Peyer's patch (tissue), 4 donors: ENCODE measurements around the gene NLRP12.

Experiments used
- CTCF ChIP-seq, 6 experiments: fragments of 450-650 bp in 4 of 6; fragments of 200-600 bp in 2 of 6; sonication (generic) in 1 of 6; IDR thresholded peaks; one replicate each; pipeline ENCODE4 v1.5.1; 2017 to 2019; ENCODE audit warnings: antibody characterized with exemption in 6 of 6, mild to moderate bottlenecking in 3 of 6, moderate library complexity in 1 of 6
- POLR2A ChIP-seq, 2 donors: fragments of 450-650 bp; IDR thresholded peaks; one replicate each; pipeline ENCODE4 v1.5.1; 2017; ENCODE audit warnings: antibody characterized with exemption in 2 of 2, mild to moderate bottlenecking in 2 of 2, moderate library complexity in 2 of 2

- TF ChIP-seq CTCF (IDR thresholded peaks at IDR 0.05) (no peak), POLR2A (IDR thresholded peaks at IDR 0.05) (no peak)
Measured at GRCh38 chr19:53868091-53868891, 44.2 kb upstream of the NLRP12 start.
